Stimulated activated CD8-positive, alpha-beta memory T cell treated with anti-CD3 and anti-CD28 coated beads, Interleukin-4, amount 100 ng/mL, for 48 hours (primary cell): ENCODE measurements around the gene HPS4.
"Not testable (repeated sequence)": the region's sequence is repeated elsewhere in the genome, so short reads cannot be mapped to it uniquely, and the experiment has no call there.

ENCODE experiments used
- DNase-seq: peaks from one replicate; pipeline ENCODE4 v3.0.0-alpha.2; 2020

HPS4 gene

GRCh38 chr22:26483439-26484359 lies at the start of gene HPS4, which contains the start of gene SRRD:
HPS4 (minus strand) TSS chr22:26483783; CDS start chr22:26481762, 2,021 bp downstream.
SRRD (plus strand) TSS chr22:26483877; CDS start chr22:26483891, 14 bp downstream.
- DNase-seq = peak; percentile 94

DNA sequence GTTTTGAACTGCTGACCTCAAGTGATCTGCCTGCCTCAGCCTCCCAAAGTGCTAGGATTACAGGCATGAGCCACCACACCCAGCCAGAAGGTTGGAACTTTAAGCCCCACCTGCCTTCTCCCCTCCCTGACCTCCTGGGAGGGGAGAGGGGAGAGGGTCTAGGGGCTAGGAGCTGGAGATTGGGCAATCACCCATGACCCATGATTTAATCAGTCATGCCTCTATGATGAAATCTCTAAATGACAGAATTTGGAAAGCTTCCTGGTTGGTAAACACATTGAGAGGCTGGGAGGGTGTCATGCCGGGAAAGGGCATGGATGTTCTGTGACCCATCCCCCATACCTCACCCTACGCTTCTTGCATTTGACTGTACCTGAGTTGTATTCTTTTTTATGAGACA lies 45.8 kb upstream of the HPS4 start:
- no peak for DNase-seq

DNA sequence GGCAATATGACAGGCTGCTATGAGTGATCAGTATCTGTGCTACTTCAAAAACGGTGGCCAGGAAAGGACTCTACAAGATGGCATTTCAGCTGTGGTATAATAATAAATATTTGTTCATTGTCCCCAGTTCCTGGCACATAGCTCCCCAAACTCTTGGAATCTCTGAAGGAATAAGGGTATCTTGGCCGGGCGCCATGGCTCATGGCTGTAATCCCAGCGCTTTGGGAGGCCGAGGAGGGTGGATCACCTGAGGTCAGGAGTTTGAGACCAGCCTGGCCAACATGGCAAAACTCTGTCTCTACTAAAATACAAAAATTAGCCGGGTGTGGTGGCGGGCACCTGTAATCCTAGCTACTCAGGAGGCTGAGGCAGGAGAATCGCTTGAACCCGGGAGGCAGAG lies 44.9 kb upstream of the HPS4 start:
- DNase-seq = not testable (repeated sequence)

- no peak for DNase-seq
Observed at GRCh38 chr22:26527574-26528465, 44.2 kb upstream of the HPS4 start.

DNA sequence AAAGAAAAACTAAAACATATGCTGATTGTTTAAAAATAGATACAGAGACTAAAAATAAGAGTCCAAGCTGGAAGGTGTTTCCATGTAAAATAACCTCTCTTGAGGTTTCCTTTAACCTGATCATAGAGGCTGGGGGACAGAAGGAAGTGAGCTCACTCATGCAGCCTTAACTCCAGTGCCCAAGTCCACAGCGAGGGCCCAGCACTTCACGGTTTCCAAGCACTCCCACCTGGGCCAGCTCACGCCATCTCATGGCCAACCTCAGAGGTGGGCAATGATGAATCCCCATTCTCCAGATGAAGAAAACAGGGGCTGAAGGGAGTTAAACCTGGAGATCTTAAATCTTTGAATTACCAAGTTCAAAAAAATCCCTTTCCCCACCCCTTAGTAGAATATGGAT lies 43.6 kb upstream of the HPS4 start:
- DNase-seq = no peak

- no peak for DNase-seq
Observed at GRCh38 chr22:26525946-26526564, 42.5 kb upstream of the HPS4 start.

GRCh38 chr22:26524870-26525269 lies 41.3 kb upstream of the HPS4 start:
- DNase-seq = no peak

DNA sequence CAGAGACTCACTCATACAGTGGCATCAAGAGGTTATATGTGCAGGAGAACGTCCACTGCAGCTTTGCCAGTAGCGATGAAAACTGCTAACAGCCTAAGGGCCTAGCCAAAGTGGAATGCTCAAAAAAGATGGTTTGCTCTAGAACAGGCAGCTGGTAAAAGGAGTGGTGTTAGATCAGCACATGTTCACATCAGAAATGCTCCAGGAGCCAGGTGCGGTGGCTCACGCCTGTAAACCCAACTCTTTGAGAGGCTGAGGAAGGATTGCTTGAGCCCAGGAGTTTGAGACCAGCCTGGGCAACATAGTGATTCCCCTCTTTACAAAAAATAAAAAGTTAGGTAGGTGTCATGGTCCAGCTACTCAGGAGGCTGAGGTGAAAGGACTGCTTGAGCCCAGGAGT lies 39.0 kb upstream of the HPS4 start:
- no peak for DNase-seq

DNA sequence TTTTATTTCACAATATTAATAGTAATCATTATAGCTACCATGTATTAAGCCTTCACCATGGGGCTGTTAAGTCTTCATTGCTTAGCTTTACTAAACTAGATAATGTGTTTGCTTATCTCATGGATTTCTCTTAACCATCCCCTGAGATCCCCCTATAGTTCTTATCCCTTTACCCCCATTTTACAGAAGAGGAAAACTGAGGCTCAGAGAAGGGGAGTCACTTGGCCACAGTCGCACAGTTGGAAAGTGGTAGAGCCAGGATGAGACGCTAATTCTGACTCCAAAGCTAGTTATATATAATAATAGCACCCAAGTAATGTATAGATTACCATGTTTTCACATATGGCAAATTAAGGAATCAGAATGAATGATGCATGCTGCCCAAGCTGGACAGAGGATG lies 38.4 kb upstream of the HPS4 start:
- no peak for DNase-seq

DNA sequence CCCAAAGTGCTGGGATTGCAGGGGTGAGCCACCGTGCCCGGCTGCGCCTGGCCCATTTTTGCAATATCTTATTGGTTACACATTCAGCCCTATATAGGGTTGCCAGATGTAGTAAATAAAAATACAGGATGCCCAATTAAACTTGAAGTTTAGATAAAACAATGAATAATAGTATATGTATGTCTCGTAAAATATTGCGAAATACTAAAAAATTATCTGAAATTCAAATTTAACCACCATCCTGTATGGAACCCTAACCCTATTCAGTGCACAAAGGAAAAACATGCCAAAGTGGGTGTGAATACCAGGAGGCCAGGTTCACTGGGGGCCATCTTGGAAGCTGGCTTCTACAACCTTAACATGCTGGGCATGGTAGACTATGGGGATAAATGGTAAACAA lies 33.8 kb upstream of the HPS4 start:
- no peak for DNase-seq

- no peak for DNase-seq
Observed at GRCh38 chr22:26516503-26516902, 32.9 kb upstream of the HPS4 start.

DNA sequence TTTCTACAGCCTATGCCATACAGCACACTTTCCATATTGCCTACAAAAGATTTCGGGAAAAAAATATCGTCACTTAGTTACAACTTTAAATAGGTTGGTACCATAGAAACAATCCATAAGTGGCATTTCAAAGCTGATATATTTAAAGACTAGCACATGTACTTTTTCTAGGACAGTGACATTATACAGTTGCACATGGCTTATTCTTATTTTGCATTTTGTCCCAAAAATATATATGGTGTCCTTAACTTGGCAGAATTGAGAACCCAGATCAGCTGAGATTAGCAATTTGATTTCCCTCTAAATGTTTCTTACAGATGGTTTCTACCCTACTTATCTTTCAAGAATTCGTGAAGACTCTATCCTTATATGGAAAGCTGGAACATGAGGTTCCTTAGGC lies 32.3 kb upstream of the HPS4 start:
- DNase-seq = no peak

GRCh38 chr22:26514419-26515161 lies 31.0 kb upstream of the HPS4 start:
- no peak for DNase-seq

GRCh38 chr22:26513838-26514237 lies 30.3 kb upstream of the HPS4 start:
- DNase-seq = no peak

DNA sequence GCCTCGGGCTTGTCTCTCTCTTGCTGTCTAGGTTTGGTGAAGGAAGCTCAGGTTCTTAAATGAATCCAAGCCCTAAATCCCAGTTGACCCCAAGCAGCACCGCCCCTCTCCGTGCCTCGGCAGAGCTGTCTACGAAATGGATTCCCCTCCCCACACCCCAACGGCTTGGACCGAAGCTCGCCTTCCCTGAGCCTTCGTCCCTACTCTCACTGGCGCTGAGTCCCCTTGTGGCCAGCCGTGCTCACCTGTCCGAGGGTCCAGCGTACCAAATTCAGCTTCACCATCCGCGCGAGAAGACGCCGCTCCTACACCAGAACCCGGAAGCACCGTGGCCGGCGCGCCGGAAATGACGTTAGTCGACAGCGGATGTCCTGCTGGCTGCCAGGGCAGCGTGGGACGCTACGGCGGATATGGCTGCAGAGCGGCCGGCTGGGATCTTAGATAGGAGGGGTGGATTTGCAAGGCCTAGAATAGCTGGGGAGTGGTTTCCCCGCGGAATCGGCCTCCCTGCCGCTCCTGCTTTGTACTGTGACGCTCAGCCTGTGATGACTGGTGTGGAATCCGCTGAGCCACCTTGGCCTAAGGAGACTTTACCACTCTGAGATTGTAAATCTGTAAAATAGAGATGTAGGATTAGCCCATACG lies 28.7 kb upstream of the HPS4 start, which contains the start of gene TFIP11:
TFIP11 (minus strand) TSS at position 325 of the 645 bp plus-strand sequence. CDS start 2,201 bp downstream, outside the sequence.
- DNase-seq = peak; percentile 98

- DNase-seq = no peak
Observed at GRCh38 chr22:26508148-26508547, 24.6 kb upstream of the HPS4 start.

DNA sequence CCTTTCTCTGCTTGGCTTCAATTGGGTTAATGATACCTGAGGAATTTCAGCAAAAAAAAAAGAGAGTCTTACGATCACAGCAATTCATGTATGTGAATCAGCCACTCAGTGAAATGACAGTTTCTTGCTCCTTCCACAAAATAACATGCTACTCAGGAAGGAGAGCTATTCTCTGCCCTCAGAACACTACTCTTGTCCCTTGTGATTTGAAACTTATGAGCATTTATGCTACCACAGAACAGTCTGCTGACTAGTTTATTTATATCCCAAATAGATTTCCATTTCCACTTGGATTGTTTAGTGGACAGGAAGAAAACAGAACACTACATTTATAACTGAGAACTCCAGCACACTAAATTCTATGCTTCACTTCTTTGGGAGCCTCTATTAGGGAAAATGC lies 20.2 kb upstream of the HPS4 start:
- DNase-seq = no peak

GRCh38 chr22:26502688-26503561 lies 19.3 kb upstream of the HPS4 start:
- DNase-seq = peak; percentile 66

DNA sequence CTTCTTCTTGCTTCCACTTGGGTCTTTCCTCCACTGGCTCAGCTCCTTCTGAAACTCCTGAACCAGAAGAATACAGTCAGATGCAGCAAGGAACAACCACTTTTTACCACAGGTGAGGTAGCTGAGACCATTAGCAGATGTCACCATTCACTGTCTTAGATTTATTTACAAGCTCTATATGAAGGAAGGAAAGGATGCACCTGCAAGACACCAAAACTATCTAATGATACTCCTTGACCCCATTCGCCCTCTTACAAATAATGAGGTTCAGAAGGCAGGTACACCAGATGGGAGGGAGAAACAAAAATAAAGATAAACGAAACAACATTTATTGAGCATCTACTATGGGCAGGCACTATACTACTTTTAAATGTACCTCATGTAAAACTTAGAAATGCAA lies 18.4 kb upstream of the HPS4 start:
- no peak for DNase-seq

DNA sequence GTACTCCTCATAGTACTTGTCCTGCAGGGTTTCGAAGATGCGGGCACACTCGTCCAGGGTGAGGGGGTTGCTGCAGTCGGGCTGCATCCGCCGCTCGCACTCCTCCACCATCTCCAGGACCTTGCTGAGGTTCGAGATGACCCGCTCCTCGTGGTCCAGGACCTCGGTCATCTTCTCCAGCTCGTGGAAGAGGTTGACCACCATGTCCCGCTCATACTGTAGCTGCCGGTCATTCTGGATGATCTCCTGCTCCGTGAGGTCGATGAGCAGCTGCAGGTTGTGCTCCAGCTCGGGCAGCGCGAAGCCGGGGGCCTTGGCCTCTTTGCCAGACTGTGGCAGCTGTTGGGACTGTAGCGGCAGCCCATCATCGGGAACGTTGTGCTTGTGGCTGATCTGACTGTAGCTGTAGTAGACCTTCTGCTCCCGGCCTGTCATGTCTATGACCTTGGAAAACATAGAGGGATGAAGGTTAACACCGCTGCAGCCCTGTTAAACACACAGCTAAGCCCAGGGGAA lies 15.7 kb upstream of the HPS4 start:
- DNase-seq = no peak

DNA sequence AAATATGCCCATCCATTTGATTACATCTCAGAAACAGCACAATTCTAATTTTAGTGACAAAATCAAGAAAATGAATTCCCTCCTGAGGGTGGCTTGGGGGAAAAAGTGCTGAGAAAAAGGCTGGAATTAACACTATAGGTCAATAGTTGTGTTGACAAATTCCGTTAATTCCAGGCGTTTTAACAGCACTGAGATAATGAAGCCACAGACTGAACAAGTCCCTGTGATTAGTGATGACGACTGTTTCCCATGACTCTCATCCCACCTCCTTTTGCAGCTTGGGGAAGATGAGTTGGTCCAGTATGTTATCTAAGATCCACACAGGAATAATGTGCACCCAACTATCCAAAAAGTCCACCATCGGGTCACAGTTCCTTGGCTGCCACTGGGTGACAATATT lies 12.9 kb upstream of the HPS4 start:
- DNase-seq = no peak
